ENCODE data around the gene PEAK3.

Gene PEAK3

GRCh38 chr19:2282062-2282861, at the start of gene PEAK3:
Gene PEAK3, minus strand, starts transcription at chr19:2282175. Its CDS starts 1,244 bp downstream, at chr19:2280931.
- no peak for TF ChIP-seq CTCF (IDR thresholded peaks at IDR 0.05; ENCODE audit: borderline replicate concordance, control extremely low read depth, extremely low read depth, insufficient read depth, missing control alignments)
- in situ Hi-C loops (cut with MboI; ENCODE audit: low sequenced_read_pairs, unreplicated experiment): no loop called here
- peak; percentile 75 for DNase-seq (ENCODE audit: low spot score)

GRCh38 chr19:2330632-2331284, 48.8 kb upstream of the PEAK3 start:
- in situ Hi-C loops (cut with MboI; ENCODE audit: low sequenced_read_pairs, unreplicated experiment): no loop called here
- TF ChIP-seq CTCF (IDR thresholded peaks at IDR 0.05; ENCODE audit: borderline replicate concordance, control extremely low read depth, extremely low read depth, insufficient read depth, missing control alignments): no peak
- no peak for DNase-seq (ENCODE audit: low spot score)

- DNase-seq (ENCODE audit: low spot score): no peak
- in situ Hi-C loops (cut with MboI; ENCODE audit: low sequenced_read_pairs, unreplicated experiment): no loop called here
- no peak for TF ChIP-seq CTCF (IDR thresholded peaks at IDR 0.05; ENCODE audit: borderline replicate concordance, control extremely low read depth, extremely low read depth, insufficient read depth, missing control alignments)
Observed at GRCh38 chr19:2330255-2330631, 48.3 kb upstream of the PEAK3 start.

- in situ Hi-C loops (cut with MboI; ENCODE audit: low sequenced_read_pairs, unreplicated experiment): no loop called here
- no peak for TF ChIP-seq CTCF (IDR thresholded peaks at IDR 0.05; ENCODE audit: borderline replicate concordance, control extremely low read depth, extremely low read depth, insufficient read depth, missing control alignments)
- no peak for DNase-seq (ENCODE audit: low spot score)
Observed at GRCh38 chr19:2329501-2329916, 47.5 kb upstream of the PEAK3 start.

- TF ChIP-seq CTCF (IDR thresholded peaks at IDR 0.05; ENCODE audit: borderline replicate concordance, control extremely low read depth, extremely low read depth, insufficient read depth, missing control alignments): no peak
- in situ Hi-C loops (cut with MboI; ENCODE audit: low sequenced_read_pairs, unreplicated experiment): no loop called here
- no peak for DNase-seq (ENCODE audit: low spot score)
Observed at GRCh38 chr19:2329149-2329478, 47.1 kb upstream of the PEAK3 start.

GRCh38 chr19:2328401-2329148, 46.6 kb upstream of the PEAK3 start, which contains the start of the genes LSM7 and SPPL2B:
Gene LSM7, minus strand, starts transcription at chr19:2328586. Its CDS starts 20 bp downstream, at chr19:2328566.
Gene SPPL2B, plus strand, starts transcription at chr19:2328684. Its CDS starts 26 bp downstream, at chr19:2328710.
- DNase-seq (ENCODE audit: low spot score): peak; percentile 99
- no peak for TF ChIP-seq CTCF (IDR thresholded peaks at IDR 0.05; ENCODE audit: borderline replicate concordance, control extremely low read depth, extremely low read depth, insufficient read depth, missing control alignments)

More at GRCh38 chr19:2328401-2329148, 46.6 kb upstream of the PEAK3 start, which contains the start of the genes LSM7 and SPPL2B:
- in situ Hi-C loops (cut with MboI; ENCODE audit: low sequenced_read_pairs, unreplicated experiment): no loop called here

Measured in GM13976 (cell line).